Keratinocyte (primary cell): ENCODE results near the gene RNF6. TPM values are rescaled to one million over a fixed set of nuclear protein-coding genes. Genes with fewer than 3 reads are reported as not detected.

Source experiments
- DNase-seq: peaks from one replicate; pipeline ENCODE4 v3.0.0-alpha.2; 2011; ENCODE audit warnings: low read depth, missing footprints, low spot score
- FAIRE-seq: peaks from 2 replicates; lab custom pipeline; 2011; peaks lifted over from hg19 to GRCh38; lab: Jason Lieb, UNC
- H2AFZ ChIP-seq: 2 replicates; pipeline ENCODE4 v1.6.0; 2012; ENCODE audit warnings: low read length, control low read depth, inconsistent platforms; ENCODE audit not compliant: control insufficient read depth
- H3K27ac ChIP-seq: 2 replicates; pipeline ENCODE4 v1.5.1; 2011; ENCODE audit warnings: low read length; ENCODE audit not compliant: control insufficient read depth, insufficient read depth
- H3K27me3 ChIP-seq: 3 replicates; pipeline ENCODE4 v1.6.0; 2011; ENCODE audit warnings: low read length; ENCODE audit not compliant: control insufficient read depth, insufficient read depth; ENCODE audit errors: extremely low read depth
- H3K36me3 ChIP-seq, 2 experiments: 2 replicates in 1 of 2; 3 replicates in 1 of 2; pipeline ENCODE4 v1.5.1; 2011; ENCODE audit warnings: low read length in 2 of 2, mild to moderate bottlenecking in 1 of 2; ENCODE audit not compliant: control insufficient read depth in 2 of 2, insufficient read depth in 2 of 2; ENCODE audit errors: extremely low read depth in 1 of 2
- H3K4me1 ChIP-seq: 3 replicates; pipeline ENCODE4 v1.5.1; 2011; ENCODE audit warnings: low read length; ENCODE audit not compliant: control insufficient read depth, insufficient read depth; ENCODE audit errors: extremely low read depth
- H3K4me2 ChIP-seq: 3 replicates; pipeline ENCODE4 v1.6.0; 2011; ENCODE audit warnings: low read depth, low read length; ENCODE audit not compliant: control insufficient read depth, insufficient read depth; ENCODE audit errors: extremely low read depth
- H3K4me3 ChIP-seq, 3 experiments: fragments of 200-600 bp in 1 of 3; sonication (generic) in 1 of 3; 2 replicates in 2 of 3; 3 replicates in 1 of 3; pipeline ENCODE4 v1.5.1; 2011 to 2016; ENCODE audit warnings: low read length in 3 of 3, mild to moderate bottlenecking in 3 of 3, control low read depth in 2 of 3, inconsistent platforms in 1 of 3, low read depth in 1 of 3, mixed read lengths in 1 of 3, mixed run types in 1 of 3, moderate library complexity in 1 of 3; ENCODE audit not compliant: control insufficient read depth in 2 of 3, insufficient read depth in 2 of 3; ENCODE audit errors: extremely low read depth in 1 of 3
- H3K79me2 ChIP-seq: 2 replicates; pipeline ENCODE4 v1.6.0; 2012; ENCODE audit warnings: low read length; ENCODE audit not compliant: control insufficient read depth, insufficient read depth
- H3K9ac ChIP-seq: 3 replicates; pipeline ENCODE4 v1.6.0; 2011; ENCODE audit warnings: low read length; ENCODE audit not compliant: control insufficient read depth, insufficient read depth; ENCODE audit errors: extremely low read depth
- H3K9me1 ChIP-seq: 3 replicates; pipeline ENCODE4 v1.6.0; 2011; ENCODE audit warnings: low read length; ENCODE audit not compliant: control insufficient read depth, insufficient read depth; ENCODE audit errors: extremely low read depth
- H3K9me3 ChIP-seq: 2 replicates; pipeline ENCODE4 v1.5.1; 2012; ENCODE audit warnings: low read depth, low read length; ENCODE audit not compliant: control insufficient read depth
- H4K20me1 ChIP-seq: 3 replicates; pipeline ENCODE4 v1.6.0; 2011; ENCODE audit warnings: low read length; ENCODE audit not compliant: control insufficient read depth, insufficient read depth; ENCODE audit errors: extremely low read depth
- EZH2 ChIP-seq: IDR thresholded peaks from one replicate; pipeline ENCODE4 v1.6.1; 2012; ENCODE audit warnings: inconsistent platforms, mild to moderate bottlenecking, low read length, moderate library complexity
- dilution Hi-C: fragments of 300-500 bp; cut with MboI; formaldehyde crosslinking; loops from one replicate; pipeline ENCODE4 v1.7.0; 2020; ENCODE audit warnings: low sequenced_read_pairs; ENCODE audit not compliant: extremely low pct_ligation_motif_present
- polyA plus RNA-seq, 5 experiments: library from polyadenylated mRNA; depleted of rRNA in 3 of 5; stranded (reverse) in 3 of 5; stranded (forward) in 1 of 5; unstranded in 1 of 5; fragments of >200 nt; gene quantifications; 1 replicate in 1 of 5; 2 replicates in 3 of 5; 3 replicates in 1 of 5; pipeline versions ENCODE4 v1.2.1 to v1.2.3, GENCODE V29; 2011 to 2012; ENCODE audit warnings: missing spikeins in 2 of 5, low read depth in 1 of 5, low replicate concordance in 1 of 5
- TF ChIP-seq, protein P1 (sequence below), 3 experiments: IDR thresholded peaks in 1 of 3; conservative IDR thresholded peaks in 1 of 3; optimal IDR thresholded peaks in 1 of 3; 2 replicates in 2 of 3; 3 replicates in 1 of 3; pipeline versions ENCODE3 to v1.5.1; 2011; ENCODE audit warnings: low read length in 3 of 3, mild to moderate bottlenecking in 3 of 3, moderate library complexity in 2 of 3, control low read depth in 1 of 3, inconsistent platforms in 1 of 3; ENCODE audit not compliant: insufficient read depth in 2 of 3; ENCODE audit errors: extremely low read depth in 1 of 3

RNF6 gene
- polyA plus RNA-seq, 1 donor (not counting 4 experiments of a cell fraction or from before 2014, with no cell fraction given): 48.7 TPM

DNA sequence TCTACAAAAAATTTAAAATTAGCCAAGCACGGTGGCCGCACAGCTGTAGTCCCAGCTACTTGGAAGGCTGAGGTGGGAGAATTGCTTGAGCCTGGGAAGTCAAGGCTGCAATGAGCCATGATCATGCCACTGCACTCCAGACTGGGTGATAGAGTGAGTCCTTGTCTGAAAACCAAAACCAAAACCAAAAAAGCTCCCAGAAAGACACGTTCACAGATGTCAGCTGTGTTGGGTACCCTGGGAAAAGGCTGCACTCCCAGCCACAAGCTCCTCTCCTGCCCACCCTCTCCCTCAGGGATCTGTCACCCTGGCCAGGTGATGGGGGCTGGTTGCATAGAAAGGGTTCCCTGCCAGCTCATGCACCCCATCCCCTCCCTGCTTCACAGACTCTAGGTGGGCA, 53.3 kb downstream of the RNF6 start:
- H3K27me3 ChIP-seq: no peaks in the 10 kb centered on the region
- H4K20me1 ChIP-seq: no peaks in the 10 kb centered on the region
- no peaks in the 10 kb centered on the region for H3K36me3 ChIP-seq
- H2AFZ ChIP-seq: no peak overlapping the region
- no peak overlapping the region for H3K9ac ChIP-seq
- H3K27ac ChIP-seq: no peak overlapping the region
- no peak for FAIRE-seq
- H3K4me2 ChIP-seq: no peak overlapping the region
- no peak for DNase-seq
- no peak overlapping the region for H3K4me3 ChIP-seq
- dilution Hi-C loops: no loop called here
- no peaks in the 10 kb centered on the region for H3K4me1 ChIP-seq
- no peaks in the 10 kb centered on the region for H3K9me1 ChIP-seq
- H3K9me3 ChIP-seq: no peaks in the 10 kb centered on the region
- H3K79me2 ChIP-seq: no peaks in the 10 kb centered on the region
- no peak for TF ChIP-seq EZH2
- TF ChIP-seq, protein P1, sequence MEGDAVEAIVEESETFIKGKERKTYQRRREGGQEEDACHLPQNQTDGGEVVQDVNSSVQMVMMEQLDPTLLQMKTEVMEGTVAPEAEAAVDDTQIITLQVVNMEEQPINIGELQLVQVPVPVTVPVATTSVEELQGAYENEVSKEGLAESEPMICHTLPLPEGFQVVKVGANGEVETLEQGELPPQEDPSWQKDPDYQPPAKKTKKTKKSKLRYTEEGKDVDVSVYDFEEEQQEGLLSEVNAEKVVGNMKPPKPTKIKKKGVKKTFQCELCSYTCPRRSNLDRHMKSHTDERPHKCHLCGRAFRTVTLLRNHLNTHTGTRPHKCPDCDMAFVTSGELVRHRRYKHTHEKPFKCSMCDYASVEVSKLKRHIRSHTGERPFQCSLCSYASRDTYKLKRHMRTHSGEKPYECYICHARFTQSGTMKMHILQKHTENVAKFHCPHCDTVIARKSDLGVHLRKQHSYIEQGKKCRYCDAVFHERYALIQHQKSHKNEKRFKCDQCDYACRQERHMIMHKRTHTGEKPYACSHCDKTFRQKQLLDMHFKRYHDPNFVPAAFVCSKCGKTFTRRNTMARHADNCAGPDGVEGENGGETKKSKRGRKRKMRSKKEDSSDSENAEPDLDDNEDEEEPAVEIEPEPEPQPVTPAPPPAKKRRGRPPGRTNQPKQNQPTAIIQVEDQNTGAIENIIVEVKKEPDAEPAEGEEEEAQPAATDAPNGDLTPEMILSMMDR (optimal IDR thresholded peaks at IDR 0.05 in 1 of 3, IDR thresholded peaks at IDR 0.05 in 1 of 3, conservative IDR thresholded peaks at IDR 0.05 in 1 of 3; ENCODE audit: extremely low read depth in 1 of 3, insufficient read depth in 2 of 3, low read length in 3 of 3): no peak

DNA sequence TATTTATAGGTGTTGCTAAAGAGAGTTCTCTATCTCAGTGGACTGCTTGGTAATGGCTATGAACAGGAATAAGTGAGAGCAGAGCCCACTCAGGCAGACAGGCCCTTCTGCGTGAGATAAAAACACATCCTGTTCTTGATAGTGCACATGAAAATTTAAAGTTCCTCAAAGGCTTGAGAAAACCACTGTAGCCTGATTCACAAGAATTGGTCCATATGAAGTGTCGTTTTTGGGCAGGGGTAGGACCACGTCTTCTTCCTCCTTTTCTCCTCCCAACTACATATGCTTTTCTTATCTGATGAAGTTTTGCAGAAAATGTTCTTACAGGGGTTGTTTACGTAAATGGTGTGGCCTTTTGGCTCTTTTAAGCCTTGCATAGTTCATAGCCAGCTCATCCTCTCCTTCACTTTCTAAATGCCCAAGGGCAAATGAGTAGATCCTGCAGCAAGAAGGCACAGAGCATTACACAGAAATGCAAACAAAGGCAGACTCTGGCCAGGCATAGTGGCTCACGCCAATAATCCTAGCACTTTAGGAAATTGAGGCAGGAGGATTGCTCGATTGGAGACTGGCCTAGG, 53.8 kb downstream of the RNF6 start:
- Histone ChIP-seq H3K4me1 (no peaks in the 10 kb centered on the region), H4K20me1 (no peaks in the 10 kb centered on the region), H3K4me3 (no peak overlapping the region), H3K27ac (no peak overlapping the region), H3K9me1 (no peaks in the 10 kb centered on the region), H3K79me2 (no peaks in the 10 kb centered on the region), H3K36me3 (no peaks in the 10 kb centered on the region), H3K27me3 (no peaks in the 10 kb centered on the region), H2AFZ (no peak overlapping the region), H3K9ac (no peak overlapping the region), H3K4me2 (no peak overlapping the region), H3K9me3 (no peaks in the 10 kb centered on the region)
- FAIRE-seq (no peak), DNase-seq (no peak)
- TF ChIP-seq EZH2: no peak
- TF ChIP-seq, protein P1 (optimal IDR thresholded peaks at IDR 0.05 in 1 of 3, IDR thresholded peaks at IDR 0.05 in 1 of 3, conservative IDR thresholded peaks at IDR 0.05 in 1 of 3; ENCODE audit: extremely low read depth in 1 of 3, insufficient read depth in 2 of 3, low read length in 3 of 3): no peak
- dilution Hi-C loops: no loop called here
